Gastroesophageal sphincter (tissue), 4 donors: ENCODE data around the gene HNRNPM. TPM values are rescaled to one million over a fixed set of nuclear protein-coding genes. Genes with fewer than 3 reads are reported as not detected.
"Not testable (repeated sequence)": the region's sequence is repeated elsewhere in the genome, so short reads cannot be mapped to it uniquely, and the experiment has no call there.

Experiments used
- ATAC-seq: fragments of 150-250 bp; one replicate; pipeline ENCODE4 v1.9.1; 2016; ENCODE audit warnings: mild to moderate bottlenecking, moderate library complexity
- H3K27ac ChIP-seq, 4 donors: fragments of 200-600 bp; sonication (generic) in 3 of 4; 1 replicate in 3 of 4; 2 replicates in 1 of 4; pipeline ENCODE4 v1.5.1; 2016 to 2019
- H3K27me3 ChIP-seq: fragments of 200-600 bp; sonication (generic); one replicate; pipeline ENCODE4 v1.5.1; 2019
- H3K36me3 ChIP-seq, 2 donors: fragments of 200-600 bp; sonication (generic); one replicate each; pipeline ENCODE4 v1.5.1; 2019; ENCODE audit warnings: control low read depth in 1 of 2
- H3K4me1 ChIP-seq, 3 donors: fragments of 200-600 bp; sonication (generic); 1 replicate in 2 of 3; 2 replicates in 1 of 3; pipeline ENCODE4 v1.5.1; 2016 to 2019; ENCODE audit warnings: control low read depth in 2 of 3
- H3K4me3 ChIP-seq, 2 donors: fragments of 200-600 bp; sonication (generic); one replicate each; pipeline ENCODE4 v1.5.1; 2019; ENCODE audit warnings: mild to moderate bottlenecking in 1 of 2, moderate library complexity in 1 of 2
- H3K9me3 ChIP-seq, 3 donors: fragments of 200-600 bp; sonication (generic); one replicate each; pipeline ENCODE4 v1.5.1; 2017 to 2019; ENCODE audit warnings: control low read depth in 2 of 3
- CTCF ChIP-seq, 4 experiments: fragments of 200-600 bp in 2 of 4; fragments of 450-650 bp in 2 of 4; sonication (generic) in 1 of 4; IDR thresholded peaks; one replicate each; pipeline ENCODE4 v1.5.1; 2017 to 2019; ENCODE audit warnings: antibody characterized with exemption in 4 of 4, mild to moderate bottlenecking in 2 of 4, moderate library complexity in 2 of 4
- EP300 ChIP-seq: sonication (generic); formaldehyde crosslinking; IDR thresholded peaks from one replicate; pipeline ENCODE4 v1.6.1; 2017; ENCODE audit warnings: antibody characterized with exemption, mild to moderate bottlenecking
- POLR2A ChIP-seq, 2 donors: fragments of 450-650 bp; IDR thresholded peaks; one replicate each; pipeline ENCODE4 v1.6.1; 2017; ENCODE audit warnings: antibody characterized with exemption in 2 of 2, mild to moderate bottlenecking in 2 of 2, moderate library complexity in 1 of 2
- POLR2AphosphoS5 ChIP-seq: sonication (generic); formaldehyde crosslinking; IDR thresholded peaks from one replicate; pipeline ENCODE4 v1.6.1; 2017; ENCODE audit warnings: antibody characterized with exemption
- WGBS, 2 donors: methylation state at CpG; one replicate each; pipeline ENCODE4 v1.1.5; 2018; ENCODE audit warnings: low coverage in 1 of 2; 5-methylcytosine and 5-hydroxymethylcytosine counted together
- total RNA-seq, 4 donors: library from RNA; depleted of rRNA; stranded (reverse); fragments of >200 nt; gene quantifications; one replicate each; pipeline ENCODE4 v1.1.0, GENCODE V29; 2016

HNRNPM gene
- total RNA-seq, 4 donors from 2014 or later: 75.1 to 120 (median 101) TPM

GRCh38 chr19:8511573-8512101, 66.9 kb downstream of the HNRNPM start:
- Histone ChIP-seq H3K4me3 (no peak overlapping the region), H3K4me1 (peaks cover 4 to 37% (median 23%) of the 10 kb centered on the region in 3 donors), H3K27me3 (no peaks in the 10 kb centered on the region), H3K27ac (peak overlapping the region in 1 of 4 donors; percentile 19), H3K9me3 (no peaks in the 10 kb centered on the region), H3K36me3 (peaks cover 0 to 16% of the 10 kb centered on the region in 2 donors)
- WGBS, 2 donors: no CpG with 5 or more reads among the region's 45 CpGs
- ATAC-seq: no peak
- no peak for TF ChIP-seq POLR2AphosphoS5
- no peak for TF ChIP-seq EP300
- TF ChIP-seq CTCF (IDR thresholded peaks at IDR 0.05): no peak
- TF ChIP-seq POLR2A (IDR thresholded peaks at IDR 0.05): no peak

- Histone ChIP-seq H3K4me3 (no peak overlapping the region), H3K36me3 (peaks cover 0 to 16% of the 10 kb centered on the region in 2 donors), H3K27me3 (no peaks in the 10 kb centered on the region), H3K27ac (peak overlapping the region in 3 of 4 donors; percentile 98 to 100 (median 99)), H3K9me3 (no peaks in the 10 kb centered on the region), H3K4me1 (peaks cover 4 to 34% (median 23%) of the 10 kb centered on the region in 3 donors)
- TF ChIP-seq POLR2A (IDR thresholded peaks at IDR 0.05): no peak
- TF ChIP-seq POLR2AphosphoS5: no peak
- TF ChIP-seq EP300: no peak
- no peak for TF ChIP-seq CTCF (IDR thresholded peaks at IDR 0.05)
- WGBS, 2 donors: 92 to 100% methylated on average over 1 to 3 of the region's 22 CpGs
- no peak for ATAC-seq
Observed at GRCh38 chr19:8512115-8512967, 67.6 kb downstream of the HNRNPM start.

- H3K36me3 ChIP-seq: peaks cover 0 to 16% of the 10 kb centered on the region in 2 donors
- H3K9me3 ChIP-seq: no peaks in the 10 kb centered on the region
- peaks cover 4 to 34% (median 23%) of the 10 kb centered on the region in 3 donors for H3K4me1 ChIP-seq
- TF ChIP-seq CTCF (IDR thresholded peaks at IDR 0.05) (no peak), POLR2AphosphoS5 (no peak), EP300 (no peak), POLR2A (IDR thresholded peaks at IDR 0.05) (no peak)
- no peaks in the 10 kb centered on the region for H3K27me3 ChIP-seq
- ATAC-seq: no peak
- H3K27ac ChIP-seq: peak overlapping the region; percentile 94 to 100 (median 98)
- H3K4me3 ChIP-seq: peak overlapping the region; percentile 81 to 85
- WGBS, 2 donors: 20 to 41% methylated on average over 4 to 6 of the region's 19 CpGs
Observed at GRCh38 chr19:8513036-8513686, 68.4 kb downstream of the HNRNPM start.

- no peaks in the 10 kb centered on the region for H3K9me3 ChIP-seq
- peaks cover 0 to 16% of the 10 kb centered on the region in 2 donors for H3K36me3 ChIP-seq
- no peaks in the 10 kb centered on the region for H3K27me3 ChIP-seq
- WGBS, 2 donors: 1 to 2% methylated on average over 13 to 18 of the region's 70 CpGs
- TF ChIP-seq EP300 (no peak), CTCF (IDR thresholded peaks at IDR 0.05) (peak in 1 of 4 experiments; percentile 3), POLR2AphosphoS5 (peak; percentile 74), POLR2A (IDR thresholded peaks at IDR 0.05) (peak; percentile 66 to 82)
- peak within 1 kb of the TSS; percentile 94 to 100 (median 98) for H3K27ac ChIP-seq
- H3K4me3 ChIP-seq: peak within 1 kb of the TSS; percentile 81 to 85
- H3K4me1 ChIP-seq: peaks cover 4 to 34% (median 23%) of the 10 kb centered on the region in 3 donors
- peak; percentile 98 for ATAC-seq
Observed at GRCh38 chr19:8513687-8514504, 69.1 kb downstream of the HNRNPM start, which contains the start of gene ZNF414. TSS of gene ZNF414 (minus strand) at chr19:8514167. CDS start at chr19:8514046, 121 bp downstream.

- H3K9me3 ChIP-seq, ATAC-seq, H3K27me3 ChIP-seq: not testable (repeated sequence)
- Histone ChIP-seq H3K27ac (peak overlapping the region; percentile 94 to 100 (median 98)), H3K4me3 (peak overlapping the region; percentile 81 to 85), H3K4me1 (peaks cover 4 to 34% (median 23%) of the 10 kb centered on the region in 3 donors), H3K36me3 (peaks cover 0 to 16% of the 10 kb centered on the region in 2 donors)
- WGBS, 2 donors: 44 to 53% methylated on average over 5 to 12 of the region's 21 CpGs
Observed at GRCh38 chr19:8514505-8515009, 69.8 kb downstream of the HNRNPM start.
